GM23338 (cell line): ENCODE results near the gene NSG2. TPM values are rescaled to one million over a fixed set of nuclear protein-coding genes. Genes with fewer than 3 reads are reported as not detected.

Experiments used
- ATAC-seq: fragments of 200-7000 bp; cut with Tn5 transposase; 3 replicates; pipeline ENCODE4 v1.9.1; 2020
- DNase-seq: peaks from one replicate; pipeline ENCODE4 v3.0.0-alpha.2; 2015; ENCODE audit warnings: low spot score
- H2AFZ ChIP-seq: fragments of 200-600 bp; sonication (generic); 2 replicates; pipeline ENCODE4 v1.8.0; 2016; ENCODE audit warnings: antibody characterized with exemption, mild to moderate bottlenecking, moderate library complexity
- H3F3A ChIP-seq: fragments of 200-600 bp; sonication (generic); replicated peaks from 2 replicates; pipeline ENCODE4 v1.8.0; 2017; ENCODE audit warnings: antibody characterized with exemption, mixed run types, low read depth
- H3K27ac ChIP-seq: fragments of 200-600 bp; sonication (generic); 2 replicates; pipeline ENCODE4 v1.6.1; 2016; ENCODE audit warnings: low read depth
- H3K27me3 ChIP-seq: fragments of 200-600 bp; sonication (generic); 2 replicates; pipeline ENCODE4 v1.8.0; 2016; ENCODE audit warnings: mild to moderate bottlenecking, mixed run types, moderate library complexity; ENCODE audit not compliant: insufficient read depth
- H3K36me3 ChIP-seq: fragments of 200-600 bp; sonication (generic); 2 replicates; pipeline ENCODE4 v1.8.0; 2016; ENCODE audit warnings: mild to moderate bottlenecking; ENCODE audit not compliant: insufficient read depth
- H3K4me1 ChIP-seq: fragments of 200-600 bp; sonication (generic); 2 replicates; pipeline ENCODE4 v1.8.0; 2016; ENCODE audit warnings: mild to moderate bottlenecking, moderate library complexity; ENCODE audit not compliant: insufficient read depth
- H3K4me2 ChIP-seq: fragments of 200-600 bp; sonication (generic); 2 replicates; pipeline ENCODE4 v1.7.1; 2017; ENCODE audit warnings: mixed run types
- H3K4me3 ChIP-seq: fragments of 200-600 bp; sonication (generic); 2 replicates; pipeline ENCODE4 v1.6.1; 2016; ENCODE audit warnings: mixed run types
- H3K79me2 ChIP-seq: fragments of 200-600 bp; sonication (generic); replicated peaks from 2 replicates; pipeline ENCODE4 v1.8.0; 2017; ENCODE audit warnings: mild to moderate bottlenecking; ENCODE audit not compliant: insufficient read depth
- H3K9me2 ChIP-seq: fragments of 200-600 bp; sonication (generic); 2 replicates; pipeline ENCODE4 v1.8.0; 2017; ENCODE audit not compliant: insufficient read depth
- H4K20me1 ChIP-seq: fragments of 200-600 bp; sonication (generic); replicated peaks from 2 replicates; pipeline ENCODE4 v1.8.0; 2017; ENCODE audit warnings: mild to moderate bottlenecking; ENCODE audit not compliant: insufficient read depth
- H3K27ac Mint-ChIP-seq: 2 replicates; pipeline ENCODE4 v1.8.0; 2020; ENCODE audit warnings: inconsistent platforms, mild to moderate bottlenecking, moderate library complexity, mixed read lengths
- H3K27me3 Mint-ChIP-seq: 3 replicates; pipeline ENCODE4 v1.8.0; 2022; ENCODE audit warnings: low read depth, mild to moderate bottlenecking, moderate library complexity, mixed read lengths, inconsistent platforms; ENCODE audit not compliant: insufficient read depth, poor library complexity
- H3K36me3 Mint-ChIP-seq: 3 replicates; pipeline ENCODE4 v1.8.0; 2021; ENCODE audit warnings: low read depth, mild to moderate bottlenecking, inconsistent platforms, moderate library complexity, mixed read lengths
- H3K4me1 Mint-ChIP-seq: 3 replicates; pipeline ENCODE4 v1.8.0; 2020; ENCODE audit warnings: mild to moderate bottlenecking, inconsistent platforms, mixed read lengths
- H3K4me3 Mint-ChIP-seq: 3 replicates; pipeline ENCODE4 v1.8.0; 2021; ENCODE audit warnings: moderate library complexity, mild to moderate bottlenecking, inconsistent platforms, mixed read lengths
- H3K9me3 Mint-ChIP-seq: 3 replicates; pipeline ENCODE4 v1.8.0; 2020; ENCODE audit warnings: moderate library complexity, mild to moderate bottlenecking, inconsistent platforms, mixed read lengths
- CREB1 ChIP-seq: fragments of 250-450 bp; sonication (Bioruptor Pico); IDR thresholded peaks from 2 replicates; pipeline ENCODE4 v1.5.0; 2020; ENCODE audit warnings: low read depth, mild to moderate bottlenecking, moderate library complexity
- EZH2 ChIP-seq: fragments of 200-600 bp; sonication (generic); IDR thresholded peaks from one replicate; pipeline ENCODE4 v1.8.0; 2017; ENCODE audit warnings: antibody characterized with exemption, mild to moderate bottlenecking, low read depth; ENCODE audit not compliant: unreplicated experiment
- EZH2phosphoT487 ChIP-seq: fragments of 200-600 bp; sonication (generic); IDR thresholded peaks from one replicate; pipeline ENCODE4 v1.8.1; 2018; ENCODE audit warnings: antibody characterized with exemption; ENCODE audit not compliant: unreplicated experiment
- JUNB ChIP-seq: IDR thresholded peaks from one replicate; pipeline ENCODE4 v1.6.1; 2016; ENCODE audit warnings: antibody characterized with exemption; ENCODE audit not compliant: unreplicated experiment
- NANOG ChIP-seq: IDR thresholded peaks from 2 replicates; pipeline ENCODE4 v1.6.1; 2016; ENCODE audit warnings: antibody characterized with exemption, borderline replicate concordance
- POLR2AphosphoS5 ChIP-seq: IDR thresholded peaks from 2 replicates; pipeline ENCODE4 v1.6.1; 2016; ENCODE audit warnings: antibody characterized with exemption, low read depth
- ZNF331 ChIP-seq: fragments of 250-450 bp; sonication (Bioruptor Pico); IDR thresholded peaks from 2 replicates; pipeline ENCODE4 v1.5.0; 2020; ENCODE audit warnings: low read depth, mild to moderate bottlenecking, moderate library complexity
- ZNF462 ChIP-seq: fragments of 250-450 bp; sonication (Bioruptor Pico); IDR thresholded peaks from 2 replicates; pipeline ENCODE4 v1.5.0; 2020; ENCODE audit warnings: mild to moderate bottlenecking, moderate library complexity
- polyA plus RNA-seq: library from polyadenylated mRNA; unstranded; fragments of >200 nt; fragmentation: Nextera tagmentation; extraction: Ambion mirVana; gene quantifications from 2 replicates; pipeline ENCODE4 v1.2.1, GENCODE V29; 2016
- total RNA-seq: library from RNA; depleted of rRNA; stranded (reverse); fragments of >200 nt; shearing (Covaris generic); gene quantifications from 2 replicates; pipeline ENCODE4 v1.2.3, GENCODE V29; 2014
- TF ChIP-seq, protein P1 (sequence below): IDR thresholded peaks from 2 replicates; pipeline ENCODE4 v1.6.1; 2016; ENCODE audit warnings: antibody characterized with exemption

Gene NSG2
- total and polyA plus RNA-seq, 2 experiments from 2014 or later: 0.16 TPM; not detected in 1

GRCh38 chr5:174044466-174045254 lies 846 bp upstream of the NSG2 start:
- H3K27me3 Mint-ChIP-seq: peaks cover 7% of the 10 kb centered on the region

GRCh38 chr5:174046558-174046957 lies 1.1 kb downstream of the NSG2 start:
- no peaks in the 10 kb centered on the region for H3K9me3 Mint-ChIP-seq
- Histone ChIP-seq H3K27me3 (no peaks in the 10 kb centered on the region), H3K36me3 (no peaks in the 10 kb centered on the region), H2AFZ (no peak overlapping the region), H3K4me3 (no peak overlapping the region), H3K79me2 (no peaks in the 10 kb centered on the region), H4K20me1 (no peaks in the 10 kb centered on the region; the same call in 1 of the 2 replicates), H3K4me1 (no peaks in the 10 kb centered on the region), H3F3A (no peaks in the 10 kb centered on the region), H3K4me2 (no peak overlapping the region), H3K27ac (no peak overlapping the region), H3K9me2 (no peaks in the 10 kb centered on the region)
- H3K36me3 Mint-ChIP-seq: no peaks in the 10 kb centered on the region
- no peak overlapping the region for H3K27ac Mint-ChIP-seq
- H3K27me3 Mint-ChIP-seq: peaks cover 9% of the 10 kb centered on the region
- ATAC-seq: no peak
- peaks cover 6% of the 10 kb centered on the region; the same call in 2 of the 3 replicates for H3K4me1 Mint-ChIP-seq
- TF ChIP-seq ZNF462 (CRISPR knock-in tag) (no peak), NANOG (no peak), JUNB (no peak), CREB1 (CRISPR knock-in tag) (no peak), ZNF331 (CRISPR knock-in tag) (no peak), EZH2phosphoT487 (no peak), EZH2 (no peak), POLR2AphosphoS5 (no peak)
- TF ChIP-seq, protein P1, sequence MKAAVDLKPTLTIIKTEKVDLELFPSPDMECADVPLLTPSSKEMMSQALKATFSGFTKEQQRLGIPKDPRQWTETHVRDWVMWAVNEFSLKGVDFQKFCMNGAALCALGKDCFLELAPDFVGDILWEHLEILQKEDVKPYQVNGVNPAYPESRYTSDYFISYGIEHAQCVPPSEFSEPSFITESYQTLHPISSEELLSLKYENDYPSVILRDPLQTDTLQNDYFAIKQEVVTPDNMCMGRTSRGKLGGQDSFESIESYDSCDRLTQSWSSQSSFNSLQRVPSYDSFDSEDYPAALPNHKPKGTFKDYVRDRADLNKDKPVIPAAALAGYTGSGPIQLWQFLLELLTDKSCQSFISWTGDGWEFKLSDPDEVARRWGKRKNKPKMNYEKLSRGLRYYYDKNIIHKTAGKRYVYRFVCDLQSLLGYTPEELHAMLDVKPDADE: no peak
- DNase-seq: no peak
- H3K4me3 Mint-ChIP-seq: no peak overlapping the region

More at GRCh38 chr5:174044466-174045254, 846 bp upstream of the NSG2 start:
- H3K36me3 ChIP-seq: no peaks in the 10 kb centered on the region
- no peak overlapping the region for H3K4me3 Mint-ChIP-seq
- H3K4me3 ChIP-seq: no peak overlapping the region
- no peak overlapping the region for H3K4me2 ChIP-seq
- TF ChIP-seq EZH2phosphoT487 (no peak), NANOG (no peak), POLR2AphosphoS5 (no peak)
- peaks cover under 1% of the 10 kb centered on the region; the same call in 1 of the 2 replicates for H3K4me1 ChIP-seq
- DNase-seq: no peak
- no peak overlapping the region for H3K27ac Mint-ChIP-seq
- no peaks in the 10 kb centered on the region for H3K9me2 ChIP-seq
- no peaks in the 10 kb centered on the region for H3F3A ChIP-seq
- H4K20me1 ChIP-seq: no peaks in the 10 kb centered on the region
- no peak overlapping the region for H2AFZ ChIP-seq
- H3K27me3 ChIP-seq: no peaks in the 10 kb centered on the region
- no peaks in the 10 kb centered on the region for H3K79me2 ChIP-seq
- H3K9me3 Mint-ChIP-seq: no peaks in the 10 kb centered on the region
- no peak overlapping the region for H3K27ac ChIP-seq
- H3K36me3 Mint-ChIP-seq: no peaks in the 10 kb centered on the region
- ATAC-seq: no peak
- H3K4me1 Mint-ChIP-seq: peaks cover 6% of the 10 kb centered on the region; the same call in 2 of the 3 replicates
